Measurements from ENCODE around the gene SLX9.

Gene SLX9

DNA sequence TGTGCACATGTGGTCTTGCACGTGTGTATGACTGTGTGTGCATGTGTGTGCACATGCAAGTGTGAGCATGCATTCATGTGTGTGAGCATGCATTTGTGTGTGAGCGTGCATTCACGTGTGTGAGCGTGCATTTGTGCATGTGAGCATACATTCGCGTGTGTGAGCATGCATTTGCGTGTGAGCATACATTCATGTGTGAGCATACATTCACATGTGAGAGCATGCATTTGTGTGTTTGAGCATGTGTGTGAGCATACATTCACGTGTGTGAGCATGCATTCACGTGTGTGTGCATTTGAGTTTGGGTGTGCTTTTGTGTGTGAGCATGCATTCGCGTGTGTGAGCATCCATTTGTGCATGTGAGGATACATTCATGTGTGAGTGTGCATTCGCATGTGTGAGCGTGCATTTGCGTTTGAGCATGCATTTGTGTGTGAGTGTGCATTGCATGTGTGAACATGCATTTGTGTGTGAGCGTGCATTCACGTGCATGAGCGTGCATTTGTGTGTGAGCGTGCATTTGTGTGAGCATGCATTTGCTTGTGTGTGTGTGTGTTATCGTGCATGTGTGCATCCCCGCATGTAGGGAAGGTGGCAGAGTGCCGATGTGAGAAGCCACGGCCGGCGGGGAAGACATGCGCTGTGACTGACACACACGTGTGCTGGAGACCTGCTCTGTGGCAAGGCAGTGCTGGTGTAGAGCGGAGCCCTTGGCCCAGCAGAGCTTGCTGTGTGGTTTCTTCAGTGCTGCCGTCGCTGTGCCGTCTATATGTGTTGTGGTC lies 37.4 kb upstream of the SLX9 start:
- TF ChIP-seq, protein P1, sequence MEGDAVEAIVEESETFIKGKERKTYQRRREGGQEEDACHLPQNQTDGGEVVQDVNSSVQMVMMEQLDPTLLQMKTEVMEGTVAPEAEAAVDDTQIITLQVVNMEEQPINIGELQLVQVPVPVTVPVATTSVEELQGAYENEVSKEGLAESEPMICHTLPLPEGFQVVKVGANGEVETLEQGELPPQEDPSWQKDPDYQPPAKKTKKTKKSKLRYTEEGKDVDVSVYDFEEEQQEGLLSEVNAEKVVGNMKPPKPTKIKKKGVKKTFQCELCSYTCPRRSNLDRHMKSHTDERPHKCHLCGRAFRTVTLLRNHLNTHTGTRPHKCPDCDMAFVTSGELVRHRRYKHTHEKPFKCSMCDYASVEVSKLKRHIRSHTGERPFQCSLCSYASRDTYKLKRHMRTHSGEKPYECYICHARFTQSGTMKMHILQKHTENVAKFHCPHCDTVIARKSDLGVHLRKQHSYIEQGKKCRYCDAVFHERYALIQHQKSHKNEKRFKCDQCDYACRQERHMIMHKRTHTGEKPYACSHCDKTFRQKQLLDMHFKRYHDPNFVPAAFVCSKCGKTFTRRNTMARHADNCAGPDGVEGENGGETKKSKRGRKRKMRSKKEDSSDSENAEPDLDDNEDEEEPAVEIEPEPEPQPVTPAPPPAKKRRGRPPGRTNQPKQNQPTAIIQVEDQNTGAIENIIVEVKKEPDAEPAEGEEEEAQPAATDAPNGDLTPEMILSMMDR (IDR thresholded peaks at IDR 0.05; ENCODE audit: poor library complexity, severe bottlenecking) = no peak
- Histone ChIP-seq H3K9me3 (ENCODE audit: severe bottlenecking) (no peaks in the 10 kb centered on the region), H3K4me1 (ENCODE audit: insufficient read depth, poor library complexity, severe bottlenecking) (no peaks in the 10 kb centered on the region), H3K27me3 (ENCODE audit: insufficient read depth, poor library complexity, severe bottlenecking) (no peaks in the 10 kb centered on the region), H3K27ac (ENCODE audit: poor library complexity, severe bottlenecking) (no peak overlapping the region), H3K36me3 (ENCODE audit: low read depth) (no peaks in the 10 kb centered on the region), H3K4me3 (ENCODE audit: severe bottlenecking) (no peak overlapping the region)
- no peak for DNase-seq (ENCODE audit: low spot score)
- no peak for ATAC-seq (ENCODE audit: low read depth)

DNA sequence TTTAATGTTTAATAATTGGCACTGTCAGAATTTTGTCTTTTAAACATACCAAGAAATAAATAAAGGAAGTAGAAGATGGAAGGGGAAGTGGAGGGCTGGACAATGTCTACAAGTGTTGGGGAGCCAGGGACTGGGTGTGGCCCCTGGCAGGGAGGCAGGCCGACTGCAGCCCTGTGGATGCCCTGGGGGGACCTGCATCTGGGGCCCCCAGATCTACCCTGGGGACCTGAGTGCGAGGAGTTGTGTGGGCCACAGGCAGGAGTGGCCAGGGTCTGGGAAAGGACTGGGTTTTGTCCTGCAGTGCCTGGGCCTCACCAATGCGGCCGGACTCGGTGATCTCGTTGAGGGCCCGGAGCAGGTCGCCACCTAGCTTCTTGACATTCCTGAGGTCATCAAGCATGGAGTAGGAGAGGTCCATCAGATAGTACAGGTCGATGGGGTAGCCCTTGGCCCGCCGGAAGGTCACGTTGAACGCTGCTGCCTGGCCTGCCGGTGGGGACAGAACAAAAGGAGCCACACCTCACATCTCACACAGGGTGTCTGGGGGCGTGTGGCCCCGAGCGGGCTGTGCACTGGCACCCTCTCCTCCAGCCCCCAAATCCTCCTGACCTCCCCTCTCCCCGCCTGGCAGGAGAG lies 36.7 kb upstream of the SLX9 start:
- DNase-seq (ENCODE audit: low spot score) (no peak), ATAC-seq (ENCODE audit: low read depth) (no peak)
- H3K27me3 ChIP-seq (ENCODE audit: insufficient read depth, poor library complexity, severe bottlenecking) = no peaks in the 10 kb centered on the region
- H3K4me3 ChIP-seq (ENCODE audit: severe bottlenecking) = no peak overlapping the region
- TF ChIP-seq, protein P1 (IDR thresholded peaks at IDR 0.05; ENCODE audit: poor library complexity, severe bottlenecking) = no peak
- no peaks in the 10 kb centered on the region for H3K9me3 ChIP-seq (ENCODE audit: severe bottlenecking)
- H3K4me1 ChIP-seq (ENCODE audit: insufficient read depth, poor library complexity, severe bottlenecking) = no peaks in the 10 kb centered on the region
- H3K27ac ChIP-seq (ENCODE audit: poor library complexity, severe bottlenecking) = no peak overlapping the region
- no peaks in the 10 kb centered on the region for H3K36me3 ChIP-seq (ENCODE audit: low read depth)

DNA sequence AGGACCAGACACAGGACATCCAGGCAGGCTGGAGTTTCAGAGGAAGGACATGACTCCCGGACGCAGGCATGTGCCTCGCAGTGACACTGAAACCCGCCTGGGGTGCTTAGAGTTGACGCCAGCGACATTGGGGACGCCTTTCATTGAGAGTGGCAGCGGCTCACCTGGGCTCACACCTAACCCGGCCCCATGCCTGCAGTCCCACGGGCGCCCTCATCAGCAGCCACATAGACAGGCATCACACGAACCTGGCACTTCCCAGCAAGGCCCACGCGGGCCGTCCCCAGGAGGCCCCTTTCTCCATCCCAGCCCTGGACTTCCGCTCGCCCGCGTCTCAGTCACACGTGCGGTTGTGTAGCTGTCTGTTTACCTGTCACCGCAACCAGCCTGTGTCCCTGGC lies 36.1 kb upstream of the SLX9 start:
- DNase-seq (ENCODE audit: low spot score) (no peak), ATAC-seq (ENCODE audit: low read depth) (no peak)
- Histone ChIP-seq H3K36me3 (ENCODE audit: low read depth) (no peaks in the 10 kb centered on the region), H3K4me1 (ENCODE audit: insufficient read depth, poor library complexity, severe bottlenecking) (no peaks in the 10 kb centered on the region), H3K4me3 (ENCODE audit: severe bottlenecking) (no peak overlapping the region), H3K27me3 (ENCODE audit: insufficient read depth, poor library complexity, severe bottlenecking) (no peaks in the 10 kb centered on the region), H3K27ac (ENCODE audit: poor library complexity, severe bottlenecking) (no peak overlapping the region), H3K9me3 (ENCODE audit: severe bottlenecking) (no peaks in the 10 kb centered on the region)
- TF ChIP-seq, protein P1 (IDR thresholded peaks at IDR 0.05; ENCODE audit: poor library complexity, severe bottlenecking) = no peak

DNA sequence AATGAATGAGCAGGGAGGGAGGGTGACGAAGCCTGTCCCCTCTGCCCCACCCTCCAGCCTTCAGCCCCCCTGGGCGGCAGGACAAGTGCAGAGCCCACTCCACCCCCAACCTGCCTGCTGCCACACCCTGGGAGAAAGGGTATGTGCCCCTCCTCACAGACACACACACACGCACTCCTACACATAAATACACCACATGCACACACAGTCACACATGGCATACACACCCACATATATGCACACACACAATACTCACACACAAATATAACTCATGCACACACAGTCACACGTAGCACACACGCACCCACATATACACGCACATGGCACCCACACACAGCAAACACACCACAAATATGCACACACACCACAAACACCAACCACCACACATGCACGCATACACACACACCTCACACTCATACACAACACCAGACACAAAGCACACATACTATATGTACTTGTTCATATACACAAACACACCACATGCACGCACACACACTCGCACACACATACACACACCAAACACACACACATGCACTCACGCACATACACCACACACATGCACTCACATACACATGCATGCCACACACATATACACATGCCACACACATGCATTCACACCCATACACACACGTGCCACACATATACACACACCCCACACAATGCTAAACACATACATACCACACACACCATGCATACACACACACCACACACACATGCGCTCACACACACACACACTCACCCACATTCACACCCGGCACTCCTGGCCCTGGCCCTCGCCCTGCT lies 35.5 kb upstream of the SLX9 start:
- no peaks in the 10 kb centered on the region for H3K27me3 ChIP-seq (ENCODE audit: insufficient read depth, poor library complexity, severe bottlenecking)
- DNase-seq (ENCODE audit: low spot score) (no peak), ATAC-seq (ENCODE audit: low read depth) (no peak)
- TF ChIP-seq, protein P1 (IDR thresholded peaks at IDR 0.05; ENCODE audit: poor library complexity, severe bottlenecking) = no peak
- H3K4me3 ChIP-seq (ENCODE audit: severe bottlenecking) = no peak overlapping the region
- no peak overlapping the region for H3K27ac ChIP-seq (ENCODE audit: poor library complexity, severe bottlenecking)
- H3K9me3 ChIP-seq (ENCODE audit: severe bottlenecking) = no peaks in the 10 kb centered on the region
- no peaks in the 10 kb centered on the region for H3K36me3 ChIP-seq (ENCODE audit: low read depth)
- no peaks in the 10 kb centered on the region for H3K4me1 ChIP-seq (ENCODE audit: insufficient read depth, poor library complexity, severe bottlenecking)

All from RWPE2 (cell line).